ENCODE measurements around the gene SERPINB1. TPM values are rescaled to one million over a fixed set of nuclear protein-coding genes. Genes with fewer than 3 reads are reported as not detected.

Gene SERPINB1
- total RNA-seq, 1 donor from 2014 or later: 8.2 TPM

DNA sequence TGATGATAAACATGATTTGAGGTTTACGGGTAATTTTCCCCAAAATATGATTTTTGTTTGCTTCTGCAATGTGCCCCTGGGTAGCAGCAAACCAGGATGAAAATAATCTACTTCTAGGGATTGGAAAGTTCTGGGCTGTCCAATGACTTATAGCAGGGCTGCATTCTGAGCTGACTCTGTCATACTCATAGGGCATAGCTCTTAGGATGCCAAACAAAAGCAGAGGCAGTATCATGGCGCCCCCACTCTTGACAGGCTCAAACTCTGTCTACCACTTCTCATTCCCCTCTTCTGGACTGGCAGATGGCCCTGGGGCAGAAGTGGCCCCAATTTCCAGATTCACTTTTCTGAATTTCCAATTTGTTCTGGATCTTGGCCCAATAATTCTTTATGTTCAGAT lies 10.3 kb downstream of the SERPINB1 start:
- H3K27ac Mint-ChIP-seq (ENCODE audit: unreplicated experiment): no peak overlapping the region
- H3K27me3 Mint-ChIP-seq (ENCODE audit: unreplicated experiment): no peaks in the 10 kb centered on the region
- TF ChIP-seq, protein P1, sequence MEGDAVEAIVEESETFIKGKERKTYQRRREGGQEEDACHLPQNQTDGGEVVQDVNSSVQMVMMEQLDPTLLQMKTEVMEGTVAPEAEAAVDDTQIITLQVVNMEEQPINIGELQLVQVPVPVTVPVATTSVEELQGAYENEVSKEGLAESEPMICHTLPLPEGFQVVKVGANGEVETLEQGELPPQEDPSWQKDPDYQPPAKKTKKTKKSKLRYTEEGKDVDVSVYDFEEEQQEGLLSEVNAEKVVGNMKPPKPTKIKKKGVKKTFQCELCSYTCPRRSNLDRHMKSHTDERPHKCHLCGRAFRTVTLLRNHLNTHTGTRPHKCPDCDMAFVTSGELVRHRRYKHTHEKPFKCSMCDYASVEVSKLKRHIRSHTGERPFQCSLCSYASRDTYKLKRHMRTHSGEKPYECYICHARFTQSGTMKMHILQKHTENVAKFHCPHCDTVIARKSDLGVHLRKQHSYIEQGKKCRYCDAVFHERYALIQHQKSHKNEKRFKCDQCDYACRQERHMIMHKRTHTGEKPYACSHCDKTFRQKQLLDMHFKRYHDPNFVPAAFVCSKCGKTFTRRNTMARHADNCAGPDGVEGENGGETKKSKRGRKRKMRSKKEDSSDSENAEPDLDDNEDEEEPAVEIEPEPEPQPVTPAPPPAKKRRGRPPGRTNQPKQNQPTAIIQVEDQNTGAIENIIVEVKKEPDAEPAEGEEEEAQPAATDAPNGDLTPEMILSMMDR (IDR thresholded peaks at IDR 0.05; ENCODE audit: partially characterized antibody, unreplicated experiment): no peak
- H3K4me3 Mint-ChIP-seq (ENCODE audit: unreplicated experiment): no peak overlapping the region
- H3K4me1 Mint-ChIP-seq (ENCODE audit: low read depth, unreplicated experiment): no peaks in the 10 kb centered on the region
- no peak for DNase-seq
- H3K9me3 Mint-ChIP-seq (ENCODE audit: unreplicated experiment): no peaks in the 10 kb centered on the region
- H3K36me3 Mint-ChIP-seq (ENCODE audit: unreplicated experiment): no peaks in the 10 kb centered on the region

GRCh38 chr6:2830183-2830582 lies 11.5 kb downstream of the SERPINB1 start:
- no peaks in the 10 kb centered on the region for H3K4me1 Mint-ChIP-seq (ENCODE audit: low read depth, unreplicated experiment)
- TF ChIP-seq, protein P1 (IDR thresholded peaks at IDR 0.05; ENCODE audit: partially characterized antibody, unreplicated experiment): no peak
- H3K9me3 Mint-ChIP-seq (ENCODE audit: unreplicated experiment): no peaks in the 10 kb centered on the region
- no peaks in the 10 kb centered on the region for H3K27me3 Mint-ChIP-seq (ENCODE audit: unreplicated experiment)
- no peak for DNase-seq
- no peaks in the 10 kb centered on the region for H3K36me3 Mint-ChIP-seq (ENCODE audit: unreplicated experiment)
- H3K4me3 Mint-ChIP-seq (ENCODE audit: unreplicated experiment): no peak overlapping the region
- no peak overlapping the region for H3K27ac Mint-ChIP-seq (ENCODE audit: unreplicated experiment)

GRCh38 chr6:2829253-2829652 lies 12.4 kb downstream of the SERPINB1 start:
- no peaks in the 10 kb centered on the region for H3K36me3 Mint-ChIP-seq (ENCODE audit: unreplicated experiment)
- H3K27me3 Mint-ChIP-seq (ENCODE audit: unreplicated experiment): no peaks in the 10 kb centered on the region
- no peak for DNase-seq
- no peaks in the 10 kb centered on the region for H3K4me1 Mint-ChIP-seq (ENCODE audit: low read depth, unreplicated experiment)
- no peak overlapping the region for H3K27ac Mint-ChIP-seq (ENCODE audit: unreplicated experiment)
- peaks cover 2% of the 10 kb centered on the region for H3K9me3 Mint-ChIP-seq (ENCODE audit: unreplicated experiment)
- no peak overlapping the region for H3K4me3 Mint-ChIP-seq (ENCODE audit: unreplicated experiment)
- TF ChIP-seq, protein P1 (IDR thresholded peaks at IDR 0.05; ENCODE audit: partially characterized antibody, unreplicated experiment): no peak

GRCh38 chr6:2828629-2829028 lies 13.0 kb downstream of the SERPINB1 start:
- Mint-ChIP-seq H3K36me3 (ENCODE audit: unreplicated experiment) (no peaks in the 10 kb centered on the region), H3K9me3 (ENCODE audit: unreplicated experiment) (peaks cover 2% of the 10 kb centered on the region), H3K4me3 (ENCODE audit: unreplicated experiment) (no peak overlapping the region), H3K27ac (ENCODE audit: unreplicated experiment) (no peak overlapping the region), H3K27me3 (ENCODE audit: unreplicated experiment) (no peaks in the 10 kb centered on the region), H3K4me1 (ENCODE audit: low read depth, unreplicated experiment) (no peaks in the 10 kb centered on the region)
- no peak for DNase-seq
- TF ChIP-seq, protein P1 (IDR thresholded peaks at IDR 0.05; ENCODE audit: partially characterized antibody, unreplicated experiment): no peak

DNA sequence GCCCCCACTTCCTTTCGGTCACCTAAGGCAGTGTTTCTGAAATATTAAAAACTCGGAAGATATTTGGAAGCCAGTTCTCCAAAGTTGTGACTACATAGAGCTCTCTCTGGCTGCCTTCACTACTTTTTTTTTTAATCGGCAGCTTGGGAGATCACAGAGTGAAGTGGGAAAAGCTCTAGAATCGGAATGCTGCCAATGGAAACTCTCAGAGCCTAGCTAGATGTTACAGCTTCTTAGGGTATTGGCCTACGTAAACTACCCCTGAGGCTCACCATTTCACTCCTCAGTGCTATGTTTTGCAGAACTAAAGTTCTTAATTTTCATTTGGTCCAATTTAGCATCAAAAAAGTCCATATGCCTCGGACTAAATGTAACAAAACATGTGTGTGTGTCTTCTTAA lies 14.5 kb downstream of the SERPINB1 start:
- Mint-ChIP-seq H3K9me3 (ENCODE audit: unreplicated experiment) (peaks cover 2% of the 10 kb centered on the region), H3K4me3 (ENCODE audit: unreplicated experiment) (no peak overlapping the region), H3K27me3 (ENCODE audit: unreplicated experiment) (no peaks in the 10 kb centered on the region), H3K4me1 (ENCODE audit: low read depth, unreplicated experiment) (no peaks in the 10 kb centered on the region), H3K27ac (ENCODE audit: unreplicated experiment) (no peak overlapping the region), H3K36me3 (ENCODE audit: unreplicated experiment) (no peaks in the 10 kb centered on the region)
- no peak for DNase-seq
- TF ChIP-seq, protein P1 (IDR thresholded peaks at IDR 0.05; ENCODE audit: partially characterized antibody, unreplicated experiment): no peak
